Activated CD8-positive, alpha-beta memory T cell treated with anti-CD3 and anti-CD28 coated beads, Interleukin-2, amount 50 U/mL, for 4 hours (primary cell): ENCODE data around the gene CLEC1A.

Experiments
- DNase-seq: peaks from one replicate; pipeline ENCODE4 v3.0.0-alpha.2; 2020

CLEC1A gene

GRCh38 chr12:10097521-10097920, 1.3 kb downstream of the CLEC1A start:
- DNase-seq, result no peak

- no peak for DNase-seq
These were observed 2.8 kb downstream of the CLEC1A start for GRCh38 chr12:10095971-10096370.

- DNase-seq, result no peak
These were observed 4.0 kb downstream of the CLEC1A start for GRCh38 chr12:10094646-10095395.

GRCh38 chr12:10088955-10089900, 9.6 kb downstream of the CLEC1A start:
- DNase-seq, result no peak

- DNase-seq, result no peak
These were observed 10.8 kb downstream of the CLEC1A start for GRCh38 chr12:10088031-10088430.

GRCh38 chr12:10086387-10086786, 12.4 kb downstream of the CLEC1A start:
- DNase-seq, result no peak

- DNase-seq, result no peak
These were observed 14.1 kb downstream of the CLEC1A start for GRCh38 chr12:10084733-10085132.

- no peak for DNase-seq
These were observed 16.5 kb downstream of the CLEC1A start for GRCh38 chr12:10082117-10082874.

- no peak for DNase-seq
These were observed 23.3 kb downstream of the CLEC1A start for GRCh38 chr12:10075451-10075850.

- no peak for DNase-seq
These were observed 25.5 kb downstream of the CLEC1A start for GRCh38 chr12:10073261-10073660.

- no peak for DNase-seq
These were observed 26.7 kb downstream of the CLEC1A start for GRCh38 chr12:10072131-10072530.

GRCh38 chr12:10070380-10070779, 28.4 kb downstream of the CLEC1A start:
- no peak for DNase-seq

- DNase-seq, result no peak
These were observed 28.8 kb downstream of the CLEC1A start for GRCh38 chr12:10069976-10070375.

- no peak for DNase-seq
These were observed 29.7 kb downstream of the CLEC1A start for GRCh38 chr12:10069099-10069498.

- no peak for DNase-seq
These were observed 30.1 kb downstream of the CLEC1A start for GRCh38 chr12:10068644-10069043.

GRCh38 chr12:10067942-10068341, 30.8 kb downstream of the CLEC1A start:
- DNase-seq, result no peak

GRCh38 chr12:10067264-10067663, 31.5 kb downstream of the CLEC1A start:
- no peak for DNase-seq

GRCh38 chr12:10065241-10065640, 33.5 kb downstream of the CLEC1A start:
- no peak for DNase-seq

GRCh38 chr12:10058387-10058786, 40.4 kb downstream of the CLEC1A start:
- no peak for DNase-seq

GRCh38 chr12:10052193-10052913, 46.4 kb downstream of the CLEC1A start:
- no peak for DNase-seq

- DNase-seq, result no peak
These were observed 50.3 kb downstream of the CLEC1A start for GRCh38 chr12:10048526-10048925.

GRCh38 chr12:10042167-10042566, 56.6 kb downstream of the CLEC1A start:
- no peak for DNase-seq
